H9 (cell line): ENCODE results near the gene SDR42E1. TPM values are rescaled to one million over a fixed set of nuclear protein-coding genes. Genes with fewer than 3 reads are reported as not detected.
A peak's percentile ranks its signal among the peaks of the same experiment; 100 is the strongest.

Experiments
- DNase-seq: peaks from one replicate; pipeline ENCODE4 v3.0.0-alpha.2; 2017
- H2AFZ ChIP-seq: one replicate; pipeline ENCODE4 v1.6.1; 2013; ENCODE audit warnings: mild to moderate bottlenecking, low read length, control low read depth, moderate library complexity
- H2AK5ac ChIP-seq: 2 replicates; pipeline ENCODE4 v1.6.1; 2013; ENCODE audit warnings: low read length, control low read depth, mixed read lengths; ENCODE audit not compliant: insufficient read length
- H2BK120ac ChIP-seq: one replicate; pipeline ENCODE4 v1.6.1; 2013; ENCODE audit warnings: low read depth, mild to moderate bottlenecking, low read length, control low read depth, inconsistent platforms; ENCODE audit not compliant: poor library complexity, severe bottlenecking
- H2BK12ac ChIP-seq: 2 replicates; pipeline ENCODE4 v1.6.1; 2013; ENCODE audit warnings: low read length, control low read depth, mixed read lengths, low read depth; ENCODE audit not compliant: insufficient read length
- H2BK15ac ChIP-seq: 2 replicates; pipeline ENCODE4 v1.6.1; 2013; ENCODE audit warnings: low read depth, low read length, control low read depth
- H2BK20ac ChIP-seq: one replicate; pipeline ENCODE4 v1.6.1; 2013; ENCODE audit warnings: low read depth, mild to moderate bottlenecking, low read length, control low read depth, inconsistent platforms; ENCODE audit not compliant: poor library complexity, severe bottlenecking
- H2BK5ac ChIP-seq: 2 replicates; pipeline ENCODE4 v1.6.1; 2013; ENCODE audit warnings: low read length, control low read depth, mixed read lengths; ENCODE audit not compliant: insufficient read length
- H3K14ac ChIP-seq: 2 replicates; pipeline ENCODE4 v1.6.1; 2013; ENCODE audit warnings: low read length, control low read depth; ENCODE audit not compliant: insufficient read depth
- H3K18ac ChIP-seq: 2 replicates; pipeline ENCODE4 v1.6.1; 2013; ENCODE audit warnings: low read depth, mild to moderate bottlenecking, mixed read lengths, low read length, control low read depth; ENCODE audit not compliant: insufficient read length
- H3K23ac ChIP-seq: 2 replicates; pipeline ENCODE4 v1.6.1; 2013; ENCODE audit warnings: low read length, control low read depth, mixed read lengths, low read depth; ENCODE audit not compliant: insufficient read length
- H3K23me2 ChIP-seq: 2 replicates; pipeline ENCODE4 v1.6.1; 2013; ENCODE audit warnings: low read depth, mild to moderate bottlenecking, mixed read lengths, low read length, control low read depth; ENCODE audit not compliant: insufficient read length, poor library complexity, severe bottlenecking
- H3K27ac ChIP-seq: 2 replicates; pipeline ENCODE4 v1.5.1; 2013; ENCODE audit warnings: low read length, control low read depth, mixed read lengths, low read depth; ENCODE audit not compliant: insufficient read length
- H3K27me3 ChIP-seq: 2 replicates; pipeline ENCODE4 v1.6.1; 2013; ENCODE audit warnings: low read length, control low read depth, inconsistent platforms; ENCODE audit not compliant: insufficient read depth
- H3K4ac ChIP-seq: 2 replicates; pipeline ENCODE4 v1.6.1; 2013; ENCODE audit warnings: low read depth, mild to moderate bottlenecking, control low read depth, inconsistent platforms, low read length, moderate library complexity
- H3K4me1 ChIP-seq: 2 replicates; pipeline ENCODE4 v1.6.1; 2013; ENCODE audit warnings: low read length, control low read depth, inconsistent platforms; ENCODE audit not compliant: insufficient read depth
- H3K4me2 ChIP-seq: 2 replicates; pipeline ENCODE4 v1.6.1; 2013; ENCODE audit warnings: low read length, control low read depth, mixed read lengths; ENCODE audit not compliant: insufficient read length, insufficient read depth
- H3K56ac ChIP-seq: 2 replicates; pipeline ENCODE4 v1.6.1; 2013; ENCODE audit warnings: low read depth, mild to moderate bottlenecking, mixed read lengths, low read length, control low read depth; ENCODE audit not compliant: insufficient read length
- H3K79me1 ChIP-seq: 2 replicates; pipeline ENCODE4 v1.6.1; 2013; ENCODE audit warnings: low read depth, mild to moderate bottlenecking, moderate library complexity, low read length, control low read depth, inconsistent platforms; ENCODE audit not compliant: insufficient read depth, poor library complexity, severe bottlenecking
- H3K79me2 ChIP-seq: 2 replicates; pipeline ENCODE4 v1.6.1; 2013; ENCODE audit warnings: low read length, control low read depth, inconsistent platforms; ENCODE audit not compliant: insufficient read depth
- H3K9ac ChIP-seq: 2 replicates; pipeline ENCODE4 v1.6.1; 2013; ENCODE audit warnings: low read length, control low read depth, mixed read lengths; ENCODE audit not compliant: insufficient read length; ENCODE audit errors: extremely low read depth
- H3K9me3 ChIP-seq: one replicate; pipeline ENCODE4 v1.6.1; 2013; ENCODE audit warnings: low read depth, low read length, inconsistent platforms; ENCODE audit not compliant: control insufficient read depth
- H3T11ph ChIP-seq: one replicate; pipeline ENCODE4 v1.6.1; 2013; ENCODE audit warnings: mild to moderate bottlenecking, low read length, control low read depth, inconsistent platforms
- H4K20me1 ChIP-seq: one replicate; pipeline ENCODE4 v1.6.1; 2013; ENCODE audit not compliant: control insufficient read depth, insufficient read length, insufficient read depth
- H4K5ac ChIP-seq: 2 replicates; pipeline ENCODE4 v1.6.1; 2013; ENCODE audit warnings: low read depth, mild to moderate bottlenecking, mixed read lengths, low read length, control low read depth; ENCODE audit not compliant: insufficient read length
- H4K8ac ChIP-seq: replicated peaks from 2 replicates; pipeline ENCODE4 v1.6.1; 2013; ENCODE audit warnings: low read length, control low read depth, mixed read lengths, low read depth; ENCODE audit not compliant: insufficient read length
- H4K91ac ChIP-seq: 2 replicates; pipeline ENCODE4 v1.6.1; 2013; ENCODE audit warnings: low read depth, mild to moderate bottlenecking, moderate library complexity, mixed read lengths, low read length, control low read depth; ENCODE audit not compliant: insufficient read length
- H3K27ac Mint-ChIP-seq, 3 experiments: 2 replicates in 2 of 3; 3 replicates in 1 of 3; pipeline ENCODE4 v1.8.0; 2020 to 2021; ENCODE audit warnings: mixed read lengths in 3 of 3, mild to moderate bottlenecking in 1 of 3, moderate library complexity in 1 of 3
- H3K27me3 Mint-ChIP-seq: 2 replicates; pipeline ENCODE4 v1.8.0; 2021; ENCODE audit warnings: low read depth, mild to moderate bottlenecking, moderate library complexity, mixed read lengths
- H3K36me3 Mint-ChIP-seq, 3 experiments: 2 replicates in 2 of 3; 3 replicates in 1 of 3; pipeline ENCODE4 v1.8.0; 2020 to 2021; ENCODE audit warnings: low read depth in 3 of 3, mixed read lengths in 3 of 3; ENCODE audit not compliant: insufficient read depth in 1 of 3
- H3K4me1 Mint-ChIP-seq, 2 experiments: 2 replicates each; pipeline ENCODE4 v1.8.0; 2020; ENCODE audit warnings: mixed read lengths in 2 of 2
- H3K4me3 Mint-ChIP-seq, 2 experiments: 2 replicates in 1 of 2; 3 replicates in 1 of 2; pipeline ENCODE4 v1.8.0; 2020 to 2021; ENCODE audit warnings: mild to moderate bottlenecking in 2 of 2, mixed read lengths in 2 of 2, moderate library complexity in 1 of 2
- H3K9me3 Mint-ChIP-seq, 2 experiments: 2 replicates in 1 of 2; 3 replicates in 1 of 2; pipeline ENCODE4 v1.8.0; 2020; ENCODE audit warnings: mild to moderate bottlenecking in 2 of 2, mixed read lengths in 2 of 2, moderate library complexity in 1 of 2
- CTCF ChIP-seq: fragments of 200-600 bp; sonication (generic); conservative IDR thresholded peaks from 3 replicates; pipeline ENCODE4 v1.8.0; 2021; ENCODE audit warnings: antibody characterized with exemption, mild to moderate bottlenecking
- WGBS: extraction: QIAGEN DNeasy Blood & Tissue Kit; methylation state at CpG from one replicate; pipeline ENCODE4 v1.1.7; 2013; ENCODE audit warnings: missing lambda C conversion rate, low lambda C conversion rate, mixed read lengths; ENCODE audit not compliant: insufficient read length; ENCODE audit errors: extremely low coverage; 5-methylcytosine and 5-hydroxymethylcytosine counted together
- total RNA-seq: library from RNA; stranded (reverse); gene quantifications from 2 replicates; pipeline ENCODE4 v1.2.1, GENCODE V29; 2021

SDR42E1 gene
- total RNA-seq, 1 experiment from 2014 or later, result not detected

- H3K9me3 ChIP-seq, result peaks cover 8% of the 10 kb centered on the region
- no peak overlapping the region for H3K4ac ChIP-seq
- H3K4me3 Mint-ChIP-seq, result no peak overlapping the region
- H4K91ac ChIP-seq, result no peak overlapping the region
- H2BK120ac ChIP-seq, result no peak overlapping the region
- peak; percentile 90 for DNase-seq
- H2BK20ac ChIP-seq, result no peak overlapping the region
- no peak overlapping the region for H4K8ac ChIP-seq
- no peaks in the 10 kb centered on the region; the same call in 1 of the 2 replicates for H3K27me3 Mint-ChIP-seq
- no peak overlapping the region for H3K27ac Mint-ChIP-seq
- H3K9ac ChIP-seq, result no peak overlapping the region
- H3K4me1 Mint-ChIP-seq, result peaks cover 40 to 43% of the 10 kb centered on the region in 2 experiments
- H2AK5ac ChIP-seq, result no peak overlapping the region
- H3K4me2 ChIP-seq, result no peak overlapping the region
- H3K9me3 Mint-ChIP-seq, result peaks cover 59 to 67% of the 10 kb centered on the region in 2 experiments
- H3K14ac ChIP-seq, result no peak overlapping the region
- no peak overlapping the region for H2BK12ac ChIP-seq
- H3K4me1 ChIP-seq, result peaks cover 7% of the 10 kb centered on the region; the same call in 1 of the 2 replicates
- no peak overlapping the region for H3K23ac ChIP-seq
- H2BK15ac ChIP-seq, result no peak overlapping the region
- H3K56ac ChIP-seq, result no peak overlapping the region
- no CpG with 5 or more reads among the region's 2 CpGs for WGBS
- H3K79me1 ChIP-seq, result no peaks in the 10 kb centered on the region
- TF ChIP-seq CTCF, result no peak
- H4K5ac ChIP-seq, result no peak overlapping the region
- H3K79me2 ChIP-seq, result no peaks in the 10 kb centered on the region
- peaks cover 17 to 71% (median 27%) of the 10 kb centered on the region in 3 experiments for H3K36me3 Mint-ChIP-seq
- no peak overlapping the region for H2BK5ac ChIP-seq
- no peaks in the 10 kb centered on the region for H3K27me3 ChIP-seq
- no peak overlapping the region for H3K18ac ChIP-seq
- no peak overlapping the region for H3T11ph ChIP-seq
- peaks cover 2% of the 10 kb centered on the region for H3K23me2 ChIP-seq
- H2AFZ ChIP-seq, result no peak overlapping the region
- no peak overlapping the region for H3K27ac ChIP-seq
- H4K20me1 ChIP-seq, result no peaks in the 10 kb centered on the region
Observed at GRCh38 chr16:81973737-81974136, 37.5 kb downstream of the SDR42E1 start.
